Measurements from ENCODE around the gene EWSR1.

EWSR1 gene

DNA sequence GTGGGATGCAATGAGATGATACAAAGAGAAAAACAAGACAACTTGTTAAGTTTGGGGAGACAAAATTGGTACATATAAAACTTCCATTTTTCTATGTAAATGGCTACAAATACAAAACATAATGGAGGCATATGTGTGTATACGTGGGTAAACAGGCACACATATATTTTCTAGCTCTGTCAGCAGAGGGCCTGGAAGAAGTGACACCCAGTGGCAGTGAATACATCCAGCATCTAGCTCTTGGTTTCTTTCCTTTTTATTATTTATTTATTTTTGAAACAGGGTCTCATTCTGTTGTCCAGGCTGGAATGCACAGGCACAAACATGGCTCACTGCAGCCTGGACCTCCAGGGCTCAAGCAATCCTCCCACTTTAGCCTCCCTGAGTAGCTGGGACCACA, 52.5 kb downstream of the EWSR1 start:
- DNase-seq = no peak

DNA sequence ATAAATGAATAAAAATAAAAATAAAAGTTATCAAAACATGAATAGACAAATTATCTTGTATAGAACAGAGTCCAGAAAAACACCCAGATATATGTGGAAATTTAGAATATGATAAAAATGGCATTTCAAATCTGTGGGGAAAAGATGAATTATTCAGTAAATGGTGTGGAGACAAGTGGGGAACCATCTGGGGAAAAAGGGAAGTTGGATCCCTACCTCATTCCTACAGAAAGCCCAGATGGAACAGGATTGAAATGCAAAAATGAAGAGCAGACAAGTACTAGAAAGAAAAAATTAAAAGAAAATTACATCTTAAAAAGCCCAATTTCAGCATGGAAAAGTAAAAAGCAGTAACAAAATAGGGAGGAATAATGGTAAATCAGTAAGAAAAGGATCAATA, 55.6 kb downstream of the EWSR1 start:
- no peak for DNase-seq

DNA sequence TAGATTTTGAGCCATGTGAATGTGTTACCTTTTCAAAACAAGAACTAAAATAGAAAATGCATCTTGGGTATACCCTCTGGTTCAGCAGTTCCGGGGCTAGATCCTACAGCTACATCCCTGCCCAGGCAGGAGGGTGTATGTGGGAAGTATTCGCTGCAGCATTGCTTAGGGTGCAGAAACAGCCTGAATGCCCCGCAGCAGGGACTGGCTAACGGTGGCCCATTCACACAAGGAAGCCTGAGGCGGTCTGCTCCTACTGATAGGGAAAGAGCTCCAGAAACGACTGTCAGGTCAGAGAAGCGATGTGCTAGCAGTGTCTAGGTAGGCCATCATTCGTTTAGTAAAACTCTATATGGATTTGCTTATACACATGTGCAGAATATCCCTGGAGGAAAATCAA, 57.3 kb downstream of the EWSR1 start:
- DNase-seq = no peak

DNA sequence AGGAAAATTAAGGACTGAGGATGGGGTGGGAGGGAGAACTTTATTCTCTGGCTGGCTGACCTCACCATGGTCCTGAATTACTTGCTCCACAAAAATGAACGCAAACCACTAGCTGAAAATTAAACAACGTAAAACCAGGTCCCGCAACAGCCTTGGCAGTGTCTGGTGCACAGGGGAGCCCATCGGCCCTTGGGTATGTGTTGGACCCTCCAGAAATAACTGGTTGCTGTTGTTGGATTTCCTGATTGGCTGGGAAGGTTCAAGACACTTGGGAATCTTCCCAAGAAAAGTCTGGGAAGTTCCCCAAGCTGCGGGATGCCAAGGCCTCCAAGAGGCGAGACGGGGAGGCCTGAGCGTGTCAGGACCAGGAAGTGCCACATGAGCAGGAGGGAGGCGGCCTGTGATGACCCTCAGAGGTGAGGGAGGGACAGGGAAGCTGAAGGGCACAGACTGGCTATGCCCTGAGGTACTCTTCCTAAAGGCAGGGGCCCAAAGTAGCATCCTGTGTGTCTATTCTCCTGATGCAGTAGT, 57.8 kb downstream of the EWSR1 start:
- DNase-seq = no peak

DNA sequence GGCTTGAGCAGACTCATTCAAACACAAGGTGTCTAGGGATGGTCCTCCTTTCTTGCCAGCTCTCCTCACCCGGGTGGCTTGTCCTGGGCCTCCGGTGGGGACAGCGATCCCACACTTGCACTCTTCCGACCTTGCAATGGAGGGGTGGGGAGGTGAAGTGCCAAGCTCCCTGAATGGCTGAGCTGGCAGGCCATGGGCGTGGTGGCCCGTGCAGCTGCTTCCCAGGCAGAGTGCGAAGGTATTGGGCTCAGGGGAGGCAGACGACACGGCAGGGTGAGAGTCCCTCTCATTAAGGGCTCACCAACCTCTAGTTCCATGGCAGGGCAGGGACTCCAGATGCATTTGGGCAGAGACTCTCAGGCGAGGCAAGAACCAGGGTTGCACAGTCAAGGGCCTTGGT, 58.4 kb downstream of the EWSR1 start:
- no peak for DNase-seq

DNA sequence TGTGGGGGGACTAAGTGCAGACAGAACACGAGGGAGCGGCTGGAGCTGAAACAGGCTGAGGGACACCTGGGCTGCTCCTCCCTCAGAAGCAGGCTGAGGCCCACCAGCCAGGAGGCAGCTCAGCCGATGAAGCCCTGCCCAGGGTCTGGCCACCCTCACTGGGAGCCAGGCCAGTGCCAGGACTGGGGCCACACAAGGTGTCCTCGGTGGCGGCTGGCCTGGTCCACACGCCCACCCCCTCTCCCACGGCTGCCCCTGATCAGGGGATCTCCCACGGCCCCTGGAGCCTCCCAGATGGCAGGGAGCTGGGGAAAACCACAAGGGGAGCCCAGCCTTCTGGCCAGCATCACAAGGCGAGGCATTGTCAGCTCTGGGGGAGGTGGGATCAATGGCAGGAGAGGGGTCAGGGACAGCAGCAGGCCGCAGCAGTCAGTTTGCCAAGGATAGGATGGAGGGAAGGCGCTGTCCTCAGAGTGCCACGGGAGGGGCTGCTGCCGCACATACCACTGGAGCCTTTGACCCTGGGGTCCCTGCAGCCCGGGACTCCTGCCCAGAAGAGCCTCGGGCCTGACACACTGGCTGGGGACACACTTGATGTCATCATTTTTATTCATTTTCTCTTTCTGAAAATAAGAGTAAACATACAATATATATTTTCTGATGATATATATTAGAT, 59.2 kb downstream of the EWSR1 start:
- no peak for DNase-seq

DNA sequence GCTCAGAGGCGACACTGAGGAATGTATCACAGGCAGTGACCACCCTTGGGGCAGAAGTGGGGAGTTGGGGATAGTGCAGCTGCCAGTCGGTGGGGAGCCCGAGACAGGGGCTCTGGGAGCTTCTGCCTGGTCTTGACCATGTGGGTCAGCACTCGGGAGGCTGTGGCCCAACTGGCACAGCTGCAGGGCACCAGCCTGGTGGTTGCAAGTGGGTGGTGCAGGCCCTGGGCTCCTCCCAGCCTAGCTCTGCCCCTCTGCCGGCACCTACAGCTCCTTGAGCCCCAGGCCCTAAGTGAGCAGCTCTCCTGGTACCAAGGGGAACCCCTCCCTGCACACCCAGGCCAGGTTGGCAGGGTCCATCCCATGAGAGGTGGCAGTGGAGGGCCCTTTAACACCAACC, 60.0 kb downstream of the EWSR1 start:
- no peak for DNase-seq

DNA sequence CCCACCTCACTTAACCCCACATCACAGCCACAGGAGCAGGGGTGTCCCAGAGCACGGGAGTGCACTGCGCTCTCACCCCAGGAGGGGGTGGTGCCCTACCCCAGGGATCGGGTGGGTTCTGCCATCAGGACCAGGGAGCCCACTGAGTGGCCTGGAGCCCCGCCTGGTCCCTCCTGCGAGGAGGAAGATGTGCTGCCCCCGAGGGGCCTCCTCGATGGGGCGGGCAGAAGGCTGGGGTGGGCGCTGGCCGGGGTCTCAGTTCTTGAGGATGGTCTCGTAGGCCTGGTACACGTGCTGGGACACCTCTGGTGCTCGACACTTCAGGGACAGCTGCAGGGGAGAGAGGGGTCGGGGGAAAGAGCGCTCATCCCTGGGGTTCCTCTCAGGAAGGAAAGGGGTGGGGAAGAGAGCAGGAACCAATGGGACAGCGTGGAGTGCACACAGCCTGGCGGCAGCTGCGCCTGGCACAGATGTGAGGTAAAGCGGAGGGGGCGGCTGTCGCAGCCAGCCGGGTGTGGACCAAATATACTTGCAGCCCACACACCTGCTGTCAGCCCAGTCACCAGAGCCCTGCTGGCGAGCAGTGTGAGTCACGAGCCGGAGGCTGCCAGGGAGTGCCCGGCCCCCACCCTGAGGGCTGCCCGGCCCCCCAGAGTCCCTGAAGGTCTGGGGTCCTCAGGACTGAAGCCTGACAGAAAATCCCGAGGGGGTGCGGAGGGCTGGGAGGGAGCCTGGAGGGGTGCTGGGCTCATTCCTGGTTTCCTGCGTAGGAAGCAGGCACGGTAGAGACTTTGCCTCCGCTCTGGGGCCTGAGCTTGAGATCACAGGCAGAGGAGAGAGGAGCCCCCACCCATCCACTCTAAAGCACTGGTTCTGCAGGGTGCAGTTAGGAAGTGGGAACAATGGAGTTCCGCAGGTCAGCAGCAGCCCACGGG, 60.8 kb downstream of the EWSR1 start:
- no peak for DNase-seq

DNA sequence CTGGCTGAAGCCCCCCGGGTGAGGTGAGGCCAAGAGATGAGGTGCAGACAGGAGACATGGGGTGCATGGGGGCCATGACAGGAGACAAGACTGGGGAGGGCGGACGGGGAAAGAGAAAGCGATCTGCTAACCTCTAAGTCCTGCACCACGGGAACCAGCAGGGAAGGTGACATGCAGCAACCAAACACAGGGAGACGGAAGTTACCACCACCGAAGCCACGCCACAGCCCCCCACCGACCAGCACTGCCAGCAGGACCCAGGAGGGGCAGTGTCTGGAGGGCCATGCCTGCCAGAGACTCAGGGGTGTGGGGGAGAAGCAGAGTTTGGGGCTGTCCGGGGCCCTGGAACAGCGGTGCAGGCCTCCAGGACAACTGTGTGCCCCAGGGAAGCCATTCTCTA, 61.5 kb downstream of the EWSR1 start:
- no peak for DNase-seq

DNA sequence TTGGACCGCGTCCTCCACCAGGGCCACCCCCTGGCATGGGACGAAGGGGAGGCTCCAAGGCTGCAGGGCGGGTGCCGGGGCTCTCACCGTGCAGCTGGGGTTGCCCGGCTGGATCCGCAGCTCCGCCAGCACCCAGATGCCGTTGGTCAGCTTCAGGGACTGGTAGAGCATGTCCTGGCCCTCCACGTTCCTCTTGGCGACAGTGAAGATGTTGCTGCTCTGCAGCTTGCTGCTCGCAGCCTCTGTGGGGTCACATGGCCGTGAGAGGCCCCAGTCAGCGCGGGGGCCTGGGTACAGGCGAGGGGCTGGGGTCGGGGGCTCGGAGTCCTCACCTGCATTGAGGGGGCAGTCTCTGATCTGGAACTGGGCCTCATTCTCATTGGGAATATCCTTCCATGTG, 62.2 kb downstream of the EWSR1 start:
- no peak for DNase-seq

DNA sequence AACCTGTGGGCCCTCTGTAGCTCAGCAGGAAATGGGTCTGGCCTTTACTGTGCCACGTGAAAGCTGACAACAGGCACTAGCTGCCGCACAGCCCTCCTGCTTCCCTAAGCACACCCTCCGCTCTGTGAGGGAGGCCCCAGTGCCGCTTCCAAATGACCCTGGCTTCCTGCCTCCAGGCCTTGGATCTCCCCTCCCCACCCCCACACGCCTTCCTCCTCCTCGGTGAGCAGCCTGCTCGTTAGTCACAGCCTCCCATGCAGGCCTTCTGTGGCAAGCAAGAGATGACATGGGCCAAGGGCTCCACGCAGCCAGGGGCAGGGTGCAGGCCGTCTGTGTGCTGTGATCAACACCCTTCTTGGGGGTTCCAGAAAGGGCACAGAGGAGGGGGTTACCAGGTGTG, 62.7 kb downstream of the EWSR1 start:
- no peak for DNase-seq

DNA sequence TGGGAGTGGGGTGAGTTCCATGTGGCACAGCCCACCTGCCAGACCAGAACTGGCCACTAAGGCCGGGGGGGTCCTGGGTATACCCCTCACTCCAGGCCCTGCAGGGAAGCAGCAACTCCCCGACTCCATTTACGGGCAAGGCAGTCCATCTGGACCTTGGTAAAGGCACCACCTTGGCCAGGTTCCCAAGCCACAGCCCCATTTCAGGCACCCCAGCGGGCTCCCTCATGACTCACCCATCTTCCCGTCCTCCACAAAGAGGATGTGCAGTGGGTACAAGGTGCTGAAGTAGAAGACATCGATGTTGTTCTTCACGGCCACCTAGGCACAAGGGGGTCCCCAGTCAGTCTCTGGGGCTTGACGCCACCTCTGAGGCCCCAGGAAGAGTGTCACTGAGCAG, 63.1 kb downstream of the EWSR1 start:
- no peak for DNase-seq

DNA sequence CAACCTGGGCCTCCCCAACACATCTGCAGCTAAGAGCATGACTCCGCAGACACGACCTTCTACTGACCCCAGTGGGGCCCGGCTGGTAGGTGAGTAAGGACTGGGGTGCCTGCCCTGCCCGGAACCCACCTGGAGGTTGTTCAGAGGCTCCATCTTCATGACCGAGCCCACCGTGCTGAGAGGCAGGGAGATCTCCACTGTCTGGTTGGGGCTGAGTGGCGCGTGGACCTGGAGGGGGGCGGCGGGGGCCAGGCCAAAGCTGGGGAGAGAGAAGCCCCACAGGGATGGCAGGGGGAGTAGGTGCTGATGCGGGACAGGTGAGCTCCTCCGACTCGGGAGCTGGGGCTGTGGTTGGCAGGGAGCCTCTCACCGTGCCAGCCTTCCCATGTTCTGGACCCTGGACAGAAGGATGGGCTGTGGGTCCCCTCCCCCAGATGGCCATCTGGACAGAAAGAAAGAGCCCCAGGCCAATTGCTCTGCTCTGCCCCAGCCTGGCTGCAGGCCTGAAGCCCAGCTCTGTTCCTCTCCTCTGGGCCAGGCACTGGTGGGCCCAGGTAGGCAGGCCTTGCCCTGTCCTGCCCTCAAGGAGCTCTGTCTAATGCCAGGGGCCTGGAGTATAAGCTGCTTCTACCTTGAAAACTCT, 63.7 kb downstream of the EWSR1 start:
- no peak for DNase-seq

DNA sequence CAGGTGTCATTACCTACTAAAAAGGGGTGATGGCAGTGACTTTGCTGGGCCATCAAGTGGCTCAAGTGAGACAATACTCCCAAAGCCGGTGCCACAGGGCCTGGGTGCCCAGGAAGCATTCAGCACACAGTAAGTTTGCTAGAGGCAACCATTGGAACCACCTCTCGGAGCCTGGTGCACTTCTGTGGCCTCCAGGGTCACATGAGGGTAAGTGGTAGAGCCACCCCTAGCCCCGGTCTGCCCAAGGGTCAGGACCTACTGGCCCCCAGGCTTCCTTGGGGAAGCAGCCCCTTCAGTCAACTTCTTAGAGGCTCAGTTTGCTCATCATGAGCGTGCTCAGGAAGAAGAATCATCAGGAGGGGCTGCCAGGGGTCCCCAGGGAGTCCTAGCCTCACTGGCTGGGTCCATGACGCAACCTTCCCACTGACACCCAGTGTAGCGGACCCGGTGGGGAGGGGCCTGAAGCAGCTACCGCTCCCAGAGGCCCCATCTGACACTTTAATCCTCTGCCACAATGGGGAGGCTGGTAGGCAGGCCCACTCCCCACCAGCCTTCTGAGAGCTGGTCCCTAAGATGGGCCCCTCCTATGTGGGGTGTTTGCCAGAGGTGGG, 64.9 kb downstream of the EWSR1 start:
- no peak for DNase-seq

DNA sequence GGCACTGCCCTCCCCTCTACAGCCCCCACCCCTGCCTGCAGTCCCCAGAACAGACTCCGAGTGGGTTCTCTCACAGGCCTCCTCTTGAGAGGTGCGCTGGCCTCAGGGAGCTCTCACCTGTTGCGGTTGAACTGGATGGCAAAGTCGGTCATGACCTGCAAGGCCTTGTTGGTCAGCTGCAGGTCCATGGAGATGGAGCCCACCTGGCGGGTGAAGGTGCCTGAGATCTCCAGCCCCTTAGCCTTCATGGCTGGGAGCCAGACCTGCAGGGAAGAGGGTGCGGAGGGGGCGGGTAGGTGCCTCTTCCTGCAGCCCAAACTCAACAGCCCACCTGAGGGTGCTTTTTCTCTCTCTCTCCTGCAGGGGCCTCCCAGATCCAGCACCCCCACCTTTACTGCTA, 66.1 kb downstream of the EWSR1 start:
- DNase-seq = no peak

DNA sequence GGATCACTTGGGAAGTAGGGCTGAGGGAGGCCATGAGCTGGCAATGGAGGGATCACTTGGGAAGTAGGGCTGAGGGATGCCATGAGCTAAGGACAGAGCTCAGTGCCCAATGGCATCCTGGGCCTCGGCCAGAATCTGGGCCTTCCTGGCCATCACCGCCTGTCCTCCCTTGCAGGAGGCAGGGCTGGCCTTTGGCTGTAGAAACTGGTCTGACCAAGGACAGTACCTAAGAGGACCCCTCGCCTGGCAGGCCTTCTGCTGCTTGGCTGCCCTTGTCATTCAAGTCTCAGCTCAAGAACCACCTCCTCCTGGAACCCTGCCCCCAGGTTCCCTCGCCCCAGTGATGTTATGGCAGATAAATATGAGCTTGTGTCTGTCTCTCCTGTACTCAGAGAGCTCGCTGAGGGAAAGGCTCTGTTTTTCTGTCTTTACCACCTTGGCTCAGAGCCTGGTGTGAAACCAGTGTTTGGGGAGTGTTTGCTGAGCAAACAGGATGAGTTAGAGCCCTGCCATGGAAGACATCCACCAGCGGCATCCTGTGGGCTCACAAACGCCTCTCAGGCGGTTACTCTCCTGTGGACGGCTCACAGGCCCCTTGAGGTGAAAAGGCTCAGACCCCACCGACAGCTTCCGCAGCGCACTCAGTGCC, 66.8 kb downstream of the EWSR1 start:
- no peak for DNase-seq

DNA sequence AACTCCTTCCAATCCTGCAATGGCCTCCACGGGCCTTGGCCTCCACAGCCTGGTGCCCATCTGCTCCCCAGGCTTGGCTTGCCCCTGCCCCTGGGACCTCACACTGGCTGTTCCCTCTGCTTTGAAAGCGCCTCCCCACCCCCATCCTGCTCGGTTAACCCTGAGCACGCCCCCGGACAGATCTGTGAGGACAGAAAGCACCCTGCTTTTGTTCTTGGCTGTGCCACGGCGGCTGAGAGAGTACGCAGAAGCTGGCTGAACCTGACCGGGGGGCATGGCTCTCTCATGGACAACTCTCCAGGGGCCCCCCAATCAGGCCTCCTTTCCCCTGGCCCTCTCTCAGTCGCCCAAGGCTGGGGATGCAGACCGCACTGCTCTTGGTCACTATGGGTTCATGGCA, 67.6 kb downstream of the EWSR1 start:
- no peak for DNase-seq

DNA sequence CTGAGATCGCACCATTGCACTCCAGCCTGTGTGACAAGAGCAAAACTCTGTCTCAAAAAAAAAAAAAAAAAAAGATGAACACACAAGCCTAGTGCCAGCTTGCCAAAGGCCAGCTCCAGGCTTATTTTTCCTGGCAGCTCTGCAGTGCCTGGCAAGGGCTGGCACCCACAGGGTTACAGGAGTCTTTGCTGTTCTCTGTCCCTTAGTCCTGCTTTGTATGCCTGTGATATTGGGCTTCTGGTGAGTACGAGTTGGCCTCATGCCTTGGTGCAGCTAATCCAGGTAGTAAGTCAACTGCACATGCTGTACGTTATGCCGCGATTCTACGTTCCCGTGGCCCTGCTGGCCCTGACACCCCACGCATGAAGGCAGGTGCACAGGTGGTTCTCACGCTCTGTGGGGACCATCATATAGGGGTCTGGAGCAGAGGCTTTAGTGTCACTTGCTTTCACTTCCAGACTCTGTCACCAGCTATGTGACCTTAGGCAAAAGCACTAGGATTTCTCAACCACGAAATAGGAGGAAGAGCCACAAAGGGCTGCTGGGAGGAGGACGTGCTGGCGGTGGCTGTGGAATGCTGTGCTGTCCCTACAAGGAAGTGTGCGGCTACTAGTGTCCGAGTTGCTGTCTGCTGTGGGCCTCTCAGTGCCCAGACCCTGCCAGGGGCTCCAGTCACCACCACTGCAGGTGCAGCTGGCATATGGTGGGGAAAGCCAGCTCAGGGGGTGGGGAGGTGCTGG, 68.9 kb downstream of the EWSR1 start:
- peak; percentile 20 for DNase-seq

DNA sequence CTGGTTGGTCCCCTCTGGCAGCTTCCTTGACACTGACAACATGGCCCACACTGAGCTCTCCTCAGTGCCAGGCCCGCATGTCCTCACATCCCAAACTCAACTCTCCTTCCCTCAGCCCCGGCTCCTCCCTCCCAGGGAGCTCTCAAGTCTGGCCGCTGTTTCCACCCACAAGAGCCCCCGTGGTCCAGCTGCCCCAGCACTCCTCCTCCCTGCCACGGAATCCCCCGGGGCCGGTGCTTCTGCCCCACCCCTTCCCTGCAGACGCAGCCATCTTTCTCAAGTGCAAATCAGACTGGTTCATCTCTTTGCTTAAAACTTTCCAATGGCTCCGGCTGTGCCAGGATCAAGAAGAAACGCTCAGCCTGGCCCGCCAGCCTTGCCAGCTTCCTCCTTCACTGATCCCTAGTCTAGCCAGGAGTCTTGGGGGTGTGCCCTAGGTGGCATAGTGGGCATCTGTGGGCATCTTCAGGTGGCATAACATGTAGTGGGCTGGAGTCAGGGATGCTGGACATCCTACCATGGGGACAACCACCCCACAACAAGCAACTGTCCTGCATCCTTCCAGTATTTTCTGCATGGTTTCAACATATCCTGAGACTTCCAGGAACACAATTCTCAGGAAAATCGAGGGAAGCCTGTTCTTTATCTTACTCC, 69.7 kb downstream of the EWSR1 start:
- no peak for DNase-seq

DNA sequence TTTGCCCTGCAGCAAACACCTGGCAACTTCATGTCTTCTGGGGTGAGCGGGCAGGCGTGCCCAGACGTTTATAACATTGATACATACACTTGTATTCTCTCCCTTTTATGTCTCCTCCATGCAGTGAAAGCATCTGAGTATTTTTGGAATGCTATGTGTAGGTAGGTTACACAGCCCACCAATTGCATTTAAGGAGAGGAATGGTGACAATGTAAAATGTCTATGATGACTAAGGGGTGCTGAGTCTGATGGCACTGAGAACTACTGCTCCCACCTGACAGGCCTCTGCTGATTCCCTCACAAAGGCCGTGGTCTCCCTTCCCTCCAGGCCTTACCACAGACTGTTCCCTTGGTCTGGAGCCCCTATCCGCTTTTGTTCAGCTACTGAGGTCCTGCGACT, 70.3 kb downstream of the EWSR1 start:
- no peak for DNase-seq

Measured in midbrain (tissue), 1 donor.